RCC 7860 (cell line): ENCODE data around the gene RNF208.
A peak's percentile ranks its signal among the peaks of the same experiment; 100 is the strongest.
"Not testable (repeated sequence)": the region's sequence is repeated elsewhere in the genome, so short reads cannot be mapped to it uniquely, and the experiment has no call there.

Experiments used
- DNase-seq: peaks from one replicate; pipeline ENCODE4 v3.0.0-alpha.2; 2015; ENCODE audit warnings: low spot score
- FAIRE-seq: peaks from 2 replicates; lab custom pipeline; 2012; peaks lifted over from hg19 to GRCh38; lab: Jason Lieb, UNC

The RNF208 gene

DNA sequence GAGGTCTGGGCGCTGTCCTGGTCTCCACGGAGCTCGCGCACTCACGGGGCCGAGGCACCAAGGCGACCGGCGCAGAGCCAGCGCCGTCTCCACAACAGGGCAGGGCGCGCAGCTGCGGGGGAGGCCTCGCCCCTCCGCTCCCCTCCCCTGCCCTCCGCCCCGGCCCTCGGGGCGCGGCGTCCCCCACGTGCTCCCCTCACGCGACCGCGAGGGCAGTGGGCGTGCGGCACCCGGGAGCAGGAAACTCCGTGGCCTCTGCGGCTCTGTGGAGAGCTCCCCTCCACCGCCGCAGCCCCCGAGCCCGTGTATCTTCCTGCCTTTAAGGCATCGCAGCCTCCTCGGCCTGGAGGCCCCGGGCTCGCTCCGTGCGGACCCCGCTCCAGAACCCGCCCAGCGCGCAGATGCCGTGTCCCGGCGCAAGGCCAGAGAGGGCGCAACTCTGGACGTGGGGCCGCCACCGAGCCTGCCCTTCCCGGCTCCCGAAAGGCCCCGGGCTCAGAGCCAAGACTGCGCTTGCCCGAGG, 18.3 kb upstream of the RNF208 start:
- peak; percentile 69 for DNase-seq
- FAIRE-seq, result no peak

DNA sequence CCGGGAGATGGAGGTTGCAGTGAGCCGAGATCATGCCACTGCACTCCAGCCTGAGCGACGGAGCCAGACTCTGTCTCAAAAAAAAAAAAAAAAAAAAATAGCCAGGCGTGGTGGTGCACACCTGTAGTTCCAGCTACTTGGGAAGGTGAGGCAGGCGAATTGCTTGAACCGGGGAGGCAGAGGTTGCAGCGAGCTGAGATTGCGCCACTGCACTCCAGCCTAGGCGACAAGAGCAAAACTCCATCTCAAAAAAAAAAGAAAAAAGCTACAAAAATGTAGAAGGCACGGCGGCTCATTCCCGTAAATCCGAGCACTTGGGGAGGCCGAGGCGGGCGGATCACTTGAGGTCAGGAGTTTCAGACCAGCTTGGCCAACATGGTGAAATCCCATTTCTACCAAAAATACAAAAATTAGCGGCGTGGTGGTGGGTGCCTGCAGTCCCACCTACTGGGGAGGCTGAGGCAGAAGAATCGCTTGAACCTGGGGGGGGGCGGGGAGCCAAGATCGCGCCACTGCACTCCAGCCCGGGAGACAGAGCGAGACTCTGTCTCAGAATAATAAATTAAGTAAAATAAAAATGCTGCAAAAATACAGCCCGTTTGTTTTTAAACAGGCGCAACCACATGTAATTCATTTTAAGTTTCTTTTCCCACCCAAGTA, 17.6 kb upstream of the RNF208 start:
- not testable (repeated sequence) for DNase-seq, FAIRE-seq

- FAIRE-seq (no peak), DNase-seq (no peak)
Measured at GRCh38 chr9:137237759-137238726, 16.0 kb upstream of the RNF208 start.

DNA sequence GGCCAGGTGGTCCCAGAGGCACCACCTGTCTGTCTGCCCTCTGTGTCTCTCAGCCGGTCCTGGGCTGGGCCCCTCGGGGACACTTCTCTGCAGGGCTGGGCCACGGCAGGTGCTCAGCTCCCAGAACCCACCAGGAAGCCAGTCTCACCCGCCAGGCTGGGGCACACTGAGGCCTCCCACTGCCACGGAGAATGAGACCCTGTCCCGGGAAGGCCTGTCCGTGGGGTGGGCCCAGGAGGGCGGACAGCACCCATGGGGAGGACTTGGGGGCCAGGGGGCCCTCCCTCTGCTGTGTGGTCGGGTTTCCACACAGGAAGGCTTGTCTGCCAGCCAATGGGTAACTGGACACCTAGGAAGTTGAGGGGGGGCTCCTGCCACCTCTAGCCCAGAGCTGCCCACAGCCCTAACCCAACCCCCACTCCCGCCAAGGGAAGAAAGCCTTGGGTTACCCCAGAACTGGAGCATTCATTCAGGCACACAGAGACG, 14.9 kb upstream of the RNF208 start:
- no peak for FAIRE-seq
- no peak for DNase-seq

GRCh38 chr9:137236238-137236935, 14.3 kb upstream of the RNF208 start:
- DNase-seq (peak; percentile 61), FAIRE-seq (no peak)

DNA sequence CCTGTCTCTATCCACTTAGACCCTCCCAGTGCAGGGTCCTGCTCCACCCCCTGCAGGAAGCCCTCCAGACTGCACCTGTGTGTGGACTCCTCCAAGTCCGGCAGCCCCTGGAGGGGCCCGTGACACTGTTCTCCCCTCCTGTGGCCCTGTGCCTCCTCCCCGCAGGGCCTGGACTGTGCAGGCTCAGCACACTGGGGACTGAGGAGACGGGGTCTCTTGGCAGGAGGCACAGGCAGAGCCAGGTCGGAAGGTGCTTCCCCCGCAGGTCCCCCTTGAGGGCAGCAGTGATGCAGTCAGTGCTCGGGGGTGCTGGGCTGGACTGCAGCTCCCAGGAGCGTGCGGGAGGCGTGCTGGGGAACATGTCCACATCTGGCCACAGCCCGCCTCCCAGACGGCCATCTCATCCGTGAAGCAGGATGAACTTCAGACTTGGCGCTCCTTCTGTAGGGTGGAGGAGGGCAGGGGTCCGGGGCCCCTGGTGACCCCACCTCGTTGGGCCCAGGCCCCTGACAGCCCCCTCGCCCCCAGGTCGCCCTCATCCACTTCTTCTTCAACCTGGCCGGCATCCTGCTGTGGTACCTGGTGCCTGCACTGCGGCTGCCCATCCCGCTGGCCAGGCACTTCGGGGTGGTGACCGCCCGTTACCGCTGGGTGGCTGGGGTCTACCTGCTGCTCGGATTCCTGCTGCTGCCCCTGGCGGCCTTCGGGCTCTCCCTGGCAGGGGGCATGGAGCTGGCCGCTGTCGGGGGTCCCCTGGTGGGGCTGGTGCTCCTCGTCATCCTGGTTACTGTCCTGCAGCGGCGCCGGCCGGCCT, 13.6 kb upstream of the RNF208 start:
- FAIRE-seq (no peak), DNase-seq (no peak)

DNA sequence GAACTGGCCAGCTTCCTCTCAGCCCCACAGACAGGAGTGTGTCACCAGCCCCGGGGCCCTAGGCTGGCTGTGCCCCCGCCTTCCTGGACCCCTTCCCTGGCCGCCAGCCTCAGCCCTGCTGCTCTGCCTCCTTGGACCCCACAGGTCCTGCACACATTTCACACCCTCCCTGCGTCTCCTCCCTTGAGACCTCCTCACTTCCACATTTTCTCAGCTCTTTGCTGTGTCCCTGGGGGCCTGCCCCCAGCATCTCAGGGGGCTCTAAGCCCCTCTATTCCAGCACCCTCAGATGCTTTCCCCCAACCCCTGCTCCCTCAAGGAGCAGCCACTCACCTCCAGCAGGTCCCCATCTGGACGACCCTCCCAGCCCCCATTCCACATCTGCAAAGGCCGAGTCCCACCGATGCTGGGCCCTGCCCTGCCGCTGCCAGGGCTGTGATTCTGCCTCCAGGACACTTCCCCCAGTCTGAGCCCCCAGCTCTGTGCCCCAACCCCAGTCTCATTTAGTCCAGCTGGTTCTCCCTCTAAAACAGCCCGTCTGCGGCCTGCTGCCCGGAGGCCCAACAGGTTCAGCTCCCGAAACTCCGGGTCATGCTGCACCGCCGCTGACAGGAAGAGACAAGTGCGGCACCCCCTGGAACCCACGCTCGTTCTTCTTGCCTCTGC, 12.9 kb upstream of the RNF208 start:
- FAIRE-seq, result no peak
- DNase-seq, result no peak

GRCh38 chr9:137234055-137234697, 12.1 kb upstream of the RNF208 start:
- FAIRE-seq (no peak), DNase-seq (no peak)

- FAIRE-seq (no peak), DNase-seq (no peak)
Measured at GRCh38 chr9:137233143-137233980, 11.3 kb upstream of the RNF208 start.

GRCh38 chr9:137232510-137232909, 10.5 kb upstream of the RNF208 start:
- FAIRE-seq (no peak), DNase-seq (no peak)

DNA sequence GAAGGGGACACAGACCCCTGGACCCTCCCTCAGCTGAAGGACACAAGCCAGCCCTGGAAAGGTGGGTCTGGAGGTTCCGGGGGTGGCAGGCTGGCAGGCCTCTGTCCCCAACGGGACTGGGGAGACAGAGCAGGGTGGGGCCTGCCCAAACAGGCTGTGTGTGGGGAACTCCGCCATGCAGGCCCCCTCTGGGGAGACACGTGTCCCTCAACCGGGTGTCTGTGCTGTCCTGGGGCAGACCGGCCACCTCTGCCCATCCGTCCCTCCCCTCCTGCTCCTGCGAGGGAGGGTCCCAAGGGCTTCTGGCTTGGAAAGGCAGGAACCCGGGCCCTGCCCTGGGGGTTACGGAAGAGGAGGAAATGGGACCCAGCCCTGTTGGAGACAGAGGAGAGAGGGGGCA, 10.1 kb upstream of the RNF208 start:
- FAIRE-seq, result no peak

GRCh38 chr9:137231372-137232039, 9.5 kb upstream of the RNF208 start:
- DNase-seq (no peak), FAIRE-seq (no peak)

More for the DNA sequence above, 10.1 kb upstream of the RNF208 start:
- no peak for DNase-seq

GRCh38 chr9:137230705-137231371, 8.8 kb upstream of the RNF208 start, which contains the start of gene SLC34A3:
Gene SLC34A3 (plus strand): TSS chr9:137230901. CDS start chr9:137231703, 802 bp downstream.
- no peak for FAIRE-seq

DNA sequence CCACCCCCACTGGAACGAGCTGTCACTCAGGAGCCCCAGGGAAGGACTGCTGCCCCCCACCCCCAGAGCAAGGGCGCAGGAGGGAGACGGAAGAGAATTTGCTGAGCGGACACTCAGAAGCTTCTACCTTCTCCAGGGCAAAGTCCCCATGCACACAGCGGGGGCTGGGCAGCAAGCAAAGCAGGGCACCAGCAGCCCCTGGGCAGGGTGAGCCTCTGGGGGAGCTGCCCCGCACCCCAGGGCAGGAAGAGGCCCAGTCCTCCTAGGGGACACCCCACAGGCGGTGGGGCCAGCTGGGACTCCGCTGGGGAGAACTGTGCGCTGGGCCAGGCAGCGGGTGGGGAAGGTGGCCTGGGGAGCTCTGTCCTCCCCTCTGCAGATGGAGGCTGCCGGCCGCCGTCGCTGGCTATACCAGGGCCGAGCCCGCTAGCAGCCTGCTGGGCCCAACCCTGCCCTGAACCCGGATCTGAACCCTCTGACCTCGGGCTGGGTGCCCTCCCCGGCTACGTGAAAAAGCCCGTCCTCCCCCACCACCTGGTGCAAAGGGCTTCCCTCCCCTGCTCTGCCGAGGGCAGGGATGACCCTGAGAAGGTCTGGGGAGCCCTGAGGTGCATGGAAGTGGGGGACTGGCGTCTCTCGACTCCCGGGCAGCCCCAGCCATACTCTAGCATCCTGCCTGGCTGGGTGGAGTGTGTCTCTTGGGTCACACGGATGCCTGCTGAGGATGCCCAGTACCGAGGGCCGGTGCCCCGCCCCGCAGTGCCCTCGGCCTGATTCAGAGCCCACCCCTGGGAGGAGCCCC, 8.1 kb upstream of the RNF208 start:
- DNase-seq (no peak), FAIRE-seq (no peak)

More at GRCh38 chr9:137230705-137231371, 8.8 kb upstream of the RNF208 start, which contains the start of gene SLC34A3:
- DNase-seq, result no peak

GRCh38 chr9:137228968-137229896, 7.2 kb upstream of the RNF208 start:
- no peak for FAIRE-seq
- no peak for DNase-seq
